ENCODE results near the gene TRAPPC1.

Gene TRAPPC1

GRCh38 chr17:7881276-7882054 lies 50.3 kb downstream of the TRAPPC1 start:
- no peak for DNase-seq (ENCODE audit: low read depth)
- TF ChIP-seq CTCF (conservative IDR thresholded peaks at IDR 0.05; ENCODE audit: control insufficient read depth, insufficient read depth, low read depth, low read length): no peak
- H3K4me3 ChIP-seq (ENCODE audit: control insufficient read depth, low read depth, low read length): no peak overlapping the region

Measured in fibroblast of mammary gland (primary cell).